ENCODE data around the gene GGA1. TPM values are rescaled to one million over a fixed set of nuclear protein-coding genes. Genes with fewer than 3 reads are reported as not detected.

The GGA1 gene
- total and polyA plus RNA-seq, 2 of the 4 experiments (the other 2 are of a cell fraction): 17.2 to 48.5 TPM

DNA sequence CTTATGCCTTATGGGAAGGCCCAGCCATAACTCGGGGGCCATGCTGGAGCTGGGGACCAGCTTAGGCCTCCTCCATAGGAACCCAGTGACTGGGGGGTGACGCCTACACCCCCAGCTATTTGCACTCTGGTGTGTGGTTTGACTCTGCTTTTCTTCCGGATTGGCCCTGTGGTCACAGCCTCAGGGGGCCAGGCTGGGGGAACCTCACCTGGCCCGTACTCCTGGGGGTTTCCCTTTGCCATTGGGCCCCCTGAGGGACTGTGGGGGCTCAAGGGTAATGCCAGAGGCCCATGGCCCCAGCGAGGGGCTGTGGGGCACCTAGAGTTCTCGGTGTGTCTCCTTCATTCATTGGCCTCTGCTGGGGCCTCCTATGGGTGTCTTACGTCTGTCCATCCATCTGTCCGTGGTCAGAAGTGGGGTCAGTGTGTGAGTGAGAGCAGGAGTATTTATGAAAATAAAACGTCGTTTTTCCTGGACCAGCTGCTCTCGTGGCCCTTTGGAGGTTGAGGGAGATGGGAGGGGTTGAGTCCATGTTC is 24.5 kb downstream of the GGA1 start (continued):
- TF ChIP-seq MAZ (IDR thresholded peaks at IDR 0.05; ENCODE audit: borderline replicate concordance, low read depth, low read length): no peak

DNA sequence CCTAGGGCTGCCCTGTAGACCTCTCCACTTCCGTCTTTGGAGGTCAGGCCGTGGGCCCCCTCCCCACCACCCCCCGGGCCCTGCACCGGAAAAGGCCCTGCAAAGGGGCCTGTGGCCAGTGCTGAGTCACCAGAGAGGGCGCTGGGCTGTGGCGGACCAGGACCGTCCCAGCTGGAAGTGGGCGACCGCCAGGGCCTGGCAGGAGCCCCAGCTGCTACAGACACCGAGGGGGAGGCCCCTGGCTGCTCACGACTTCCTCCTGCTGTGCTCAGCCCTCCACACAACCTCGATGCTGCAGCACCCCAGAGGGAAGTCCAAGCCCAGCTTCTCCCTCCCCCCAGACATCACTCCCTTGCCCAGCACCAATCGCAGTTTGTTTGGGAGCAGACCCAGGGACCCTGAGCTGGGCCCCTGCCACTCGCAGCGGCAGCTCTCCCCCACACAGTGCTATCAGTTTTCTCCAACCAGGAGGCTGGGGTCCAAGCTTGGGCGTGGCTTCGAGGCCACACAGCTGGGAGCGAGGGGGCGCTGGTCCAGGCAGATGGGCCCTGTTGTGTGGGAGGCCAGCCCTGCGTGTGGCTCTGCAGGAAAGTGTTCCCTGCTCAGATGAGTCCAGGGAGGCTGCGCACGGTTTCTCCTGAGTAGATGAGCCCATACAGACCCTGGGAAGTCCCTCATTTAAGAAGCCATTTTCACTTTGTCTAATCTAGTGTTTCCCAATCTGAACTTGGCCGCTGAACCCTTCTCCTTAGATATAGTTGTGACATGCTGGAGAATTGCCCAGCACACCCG is 25.2 kb downstream of the GGA1 start:
- Histone ChIP-seq H3K14ac (replicated peaks; ENCODE audit: low read depth, low read length) (peak overlapping the region; percentile 91), H3K18ac (ENCODE audit: low read depth, low read length) (peak overlapping the region; percentile 81), H4K91ac (ENCODE audit: insufficient read depth, low read depth, low read length) (peak overlapping the region; percentile 75), H3K4me3 (ENCODE audit: insufficient read depth, low read depth, low read length) (no peak overlapping the region), H2AFZ (replicated peaks; ENCODE audit: low read length, poor library complexity) (peak overlapping the region; percentile 90), H3K79me1 (ENCODE audit: low read depth in 1 of 2, low read length in 2 of 2) (peaks cover 0 to 50% of the 10 kb centered on the region in 2 experiments; a peak in 2 of 4 replicates), H4K5ac (ENCODE audit: low read depth, low read length) (peak overlapping the region; percentile 91), H3K4ac (ENCODE audit: low read depth, low read length) (peak overlapping the region; percentile 96), H3K23ac (ENCODE audit: low read depth, low read length) (peak overlapping the region; percentile 86), H2BK20ac (ENCODE audit: low read depth, low read length) (peak overlapping the region; percentile 79), H3K36me3 (ENCODE audit: control insufficient read depth, insufficient read depth, low read length) (peaks cover 23% of the 10 kb centered on the region; the same call in 1 of the 2 replicates), H2AK9ac (replicated peaks; ENCODE audit: low read depth, low read length, poor library complexity) (peak overlapping the region; percentile 97), H3K56ac (ENCODE audit: extremely low read depth, insufficient read depth, low read length) (peak overlapping the region; percentile 72), H3K9me1 (ENCODE audit: insufficient read depth, low read length) (peaks cover 19% of the 10 kb centered on the region), H4K8ac (ENCODE audit: low read depth in 2 of 2, low read length in 2 of 2) (peak overlapping the region; percentile 84 to 99), H3K27ac (ENCODE audit: insufficient read depth, low read length) (peak overlapping the region; percentile 97), H4K20me1 (ENCODE audit: insufficient read depth, low read length) (no peaks in the 10 kb centered on the region), H2BK120ac (ENCODE audit: low read depth, low read length) (peak overlapping the region; percentile 89), H3K4me2 (ENCODE audit: low read depth, low read length) (peak overlapping the region; percentile 37), H3K9ac (ENCODE audit: low read depth, low read length) (peak overlapping the region; percentile 62), H2AK5ac (ENCODE audit: low read depth, low read length) (peak overlapping the region; percentile 96), H3K4me1 (ENCODE audit: control insufficient read depth, insufficient read depth, low read length) (peaks cover 37% of the 10 kb centered on the region), H2BK5ac (ENCODE audit: low read depth, low read length, poor library complexity, severe bottlenecking) (peak overlapping the region; percentile 89), H2BK15ac (ENCODE audit: low read depth, low read length) (peak overlapping the region; percentile 86; the same call in 2 of the 3 replicates), H3K9me3 (ENCODE audit: control insufficient read depth, insufficient read depth, low read length) (no peaks in the 10 kb centered on the region), H3K27me3 (ENCODE audit: control insufficient read depth, insufficient read depth, low read length) (no peaks in the 10 kb centered on the region)
- in situ Hi-C loops (cut with MboI; ENCODE audit: low sequenced_read_pairs): no loop called here
- no TSS peak for BruUV-seq (replicated peaks)
- intact Hi-C loops (cut with micrococcal nuclease): no loop called here
- 0% methylated on average over 2 of the region's 24 CpGs; no CpG with 5 or more reads in 1 of the 2 experiments for WGBS, 2 experiments (ENCODE audit: extremely low coverage in 2 of 2, insufficient read length in 1 of 2)
- dilution Hi-C loops (cut with HindIII; ENCODE audit: low sequenced_read_pairs, unreplicated experiment): no loop called here
- DNase-seq: peak; percentile 92
- ChIA-PET CTCF (interaction anchor here (0.9 to 3.0 kb wide), 4 partner anchors 9 to 160 kb away, joined by 3 to 12 read pairs (median 6); no protein-coding TSS in a partner anchor), POLR2A (ENCODE audit: unreplicated experiment) (interaction anchor here (0.9 to 1.1 kb wide), 3 partner anchors 26 to 42 kb away, joined by 3 read pairs; partner anchors contain the start of genes GGA1 and LGALS1)
- peak; percentile 71; the same call in 1 of the 2 replicates for TF ChIP-seq NFE2L2 (IDR thresholded peaks at IDR 0.05; ENCODE audit: low read depth, low read length)
- no peak; the same call in 1 of the 2 replicates for TF ChIP-seq POLR2A (IDR thresholded peaks at IDR 0.05; ENCODE audit: low read depth, low read length)
- TF ChIP-seq MAZ (IDR thresholded peaks at IDR 0.05; ENCODE audit: borderline replicate concordance, low read depth, low read length): peak; percentile 63
- TF ChIP-seq CEBPB (IDR thresholded peaks at IDR 0.05; ENCODE audit: low read depth, low read length): peak; percentile 70
- TF ChIP-seq BHLHE40 (IDR thresholded peaks at IDR 0.05; ENCODE audit: low read depth, low read length): 0 out of 2 replicates have a peak, but pooled peaks have one; percentile 22
- TF ChIP-seq CTCF (conservative IDR thresholded peaks at IDR 0.05; ENCODE audit: low read depth, low read length): peak; percentile 28
- no peak for TF ChIP-seq RCOR1 (IDR thresholded peaks at IDR 0.05; ENCODE audit: insufficient replicate concordance, low read length)
- TF ChIP-seq FOS (IDR thresholded peaks at IDR 0.05; ENCODE audit: low read depth, low read length): peak; percentile 59; the same call in 1 of the 2 replicates
- peak; percentile 81 for ATAC-seq (ENCODE audit: low read depth)

Measured in IMR-90 (cell line).